ENCODE measurements around the gene VEPH1. TPM values are rescaled to one million over a fixed set of nuclear protein-coding genes. Genes with fewer than 3 reads are reported as not detected.

The VEPH1 gene
- total RNA-seq, 1 donor from 2014 or later, result not detected

DNA sequence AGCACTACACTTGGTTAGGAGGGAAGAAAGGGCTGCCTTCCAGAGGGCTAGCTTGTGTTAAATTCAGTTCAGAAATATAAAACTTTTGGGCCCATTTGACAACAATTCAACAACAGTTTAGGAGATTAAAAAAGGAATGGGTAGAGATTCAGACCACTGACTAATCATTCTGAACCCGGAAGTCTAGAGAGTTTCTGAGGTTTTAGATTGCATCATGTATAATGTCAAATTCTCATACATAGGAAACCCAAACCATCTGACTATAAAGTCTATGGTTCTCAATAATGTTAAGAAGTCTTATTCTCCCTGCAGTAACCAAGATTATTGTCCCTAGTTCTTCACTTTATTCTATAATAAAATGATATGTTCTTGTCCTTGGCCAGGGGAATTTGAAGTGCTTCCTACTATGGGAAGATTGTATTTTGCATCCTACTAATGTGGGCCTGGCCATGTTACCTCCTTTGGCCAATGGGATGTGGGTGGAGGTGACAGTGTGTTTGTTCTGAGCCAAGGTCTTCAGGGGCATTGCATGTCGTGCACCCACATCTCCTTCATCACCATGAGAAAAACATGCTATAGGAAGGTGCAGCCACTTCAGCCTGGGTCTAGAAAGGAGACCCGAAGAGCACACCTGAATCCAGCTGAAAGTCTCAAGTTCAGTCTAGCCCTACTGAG is 276.9 kb downstream of the VEPH1 start:
- intact Hi-C loops (cut with micrococcal nuclease), result no loop called here

DNA sequence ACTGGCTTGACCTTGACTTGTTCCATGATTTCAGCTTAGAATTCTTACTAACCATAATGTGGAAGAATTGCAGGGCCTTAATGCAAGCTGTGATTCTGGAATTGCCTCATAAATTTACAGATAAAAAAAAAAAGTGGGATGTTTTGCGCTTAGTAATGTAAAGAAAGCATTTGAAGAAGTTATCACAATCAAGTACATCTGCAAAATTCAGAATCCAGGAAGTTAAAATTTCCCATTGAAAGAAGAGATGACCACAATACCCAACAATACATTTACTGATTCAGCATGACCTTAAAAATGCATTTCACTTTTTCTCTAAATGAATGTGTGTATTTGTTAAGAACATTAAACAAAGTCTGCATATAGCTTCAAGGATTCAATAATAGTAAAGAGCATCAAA is 278.2 kb downstream of the VEPH1 start:
- intact Hi-C loops (cut with micrococcal nuclease), result no loop called here

DNA sequence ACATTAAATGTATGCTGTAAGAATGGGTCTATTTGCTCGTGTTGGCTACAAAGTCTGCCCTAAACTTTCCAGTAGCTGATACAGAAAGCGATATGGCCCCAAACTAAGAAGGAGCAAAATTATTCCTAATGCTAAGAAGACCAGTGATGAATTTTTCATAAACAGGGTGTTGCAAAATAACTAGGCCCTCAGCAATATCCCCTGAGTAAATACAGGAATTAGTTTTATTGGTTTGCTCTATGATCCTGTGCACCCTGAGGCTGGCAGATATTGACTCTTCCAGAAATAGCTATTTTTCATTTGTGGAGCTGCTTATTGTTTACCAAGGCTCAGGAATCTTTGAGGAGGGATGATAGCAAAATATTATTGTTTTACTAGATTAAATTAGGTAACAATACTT is 282.3 kb downstream of the VEPH1 start:
- intact Hi-C loops (cut with micrococcal nuclease), result no loop called here

DNA sequence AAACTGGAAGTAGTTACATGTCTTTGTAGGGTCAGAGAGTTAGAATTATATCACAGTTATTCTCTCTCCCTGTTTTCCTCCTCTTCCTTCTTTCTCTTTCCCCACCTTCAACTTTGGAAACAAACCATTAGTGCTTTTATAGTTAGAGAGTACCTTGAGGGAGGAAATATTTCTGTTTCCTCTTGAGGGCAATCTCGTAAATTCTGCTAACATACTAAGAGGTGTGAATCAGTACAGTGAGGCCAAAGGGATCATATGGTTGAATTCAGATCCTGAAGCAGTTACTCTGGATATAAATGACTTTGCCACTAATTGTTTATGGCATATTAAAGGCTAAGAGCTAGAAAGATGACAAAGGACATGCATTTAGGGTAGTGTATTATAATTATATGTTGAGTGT is 283.0 kb downstream of the VEPH1 start:
- intact Hi-C loops (cut with micrococcal nuclease), result no loop called here

DNA sequence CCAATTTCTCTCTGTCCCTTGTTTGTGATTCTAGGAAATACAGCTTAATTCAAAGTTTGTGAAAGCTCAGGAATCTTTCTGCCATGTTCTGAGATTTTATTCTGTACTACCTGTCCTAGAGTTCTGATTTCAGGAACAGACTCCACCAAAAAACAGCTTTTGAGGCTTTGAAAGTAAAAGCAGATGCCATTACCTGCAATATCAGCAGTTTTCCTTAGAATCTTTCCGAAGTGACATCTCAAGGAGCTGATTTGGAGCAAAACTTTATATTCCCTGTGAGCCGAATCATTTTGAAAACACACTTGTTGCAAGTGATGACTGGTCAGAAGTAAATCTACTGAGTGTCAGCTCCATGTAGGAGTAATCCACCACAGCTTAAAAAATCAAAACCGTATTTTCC is 284.0 kb downstream of the VEPH1 start:
- intact Hi-C loops (cut with micrococcal nuclease), result no loop called here

Other genes starting within 250 kb of the VEPH1 start
- 0.11 TPM in 1 of 2 replicates, not detected in the other for gene PTX3, start 66.6 kb downstream of the VEPH1 start, total RNA-seq

Measured in T-helper 2 cell treated with Interferon-gamma antibody and Interleukin-4, amounts not matched to agents 100 ng/mL and 5 ng/mL, for 36 hours (primary cell).